Thyroid gland (tissue), 4 donors: ENCODE data around the gene OPTC.

Source experiments
- POLR2A ChIP-seq, 2 donors: fragments of 450-650 bp; IDR thresholded peaks; one replicate each; pipeline ENCODE4 v1.6.1; 2017; ENCODE audit warnings: antibody characterized with exemption in 2 of 2, mild to moderate bottlenecking in 2 of 2, moderate library complexity in 1 of 2
- TF ChIP-seq, protein P1 (sequence below), 6 experiments: fragments of 200-600 bp in 3 of 6; fragments of 450-650 bp in 3 of 6; sonication (generic) in 3 of 6; IDR thresholded peaks; one replicate each; pipeline ENCODE4 v1.5.1; 2016 to 2019; ENCODE audit warnings: antibody characterized with exemption in 6 of 6, mild to moderate bottlenecking in 2 of 6, inconsistent platforms in 1 of 6, moderate library complexity in 1 of 6

DNA sequence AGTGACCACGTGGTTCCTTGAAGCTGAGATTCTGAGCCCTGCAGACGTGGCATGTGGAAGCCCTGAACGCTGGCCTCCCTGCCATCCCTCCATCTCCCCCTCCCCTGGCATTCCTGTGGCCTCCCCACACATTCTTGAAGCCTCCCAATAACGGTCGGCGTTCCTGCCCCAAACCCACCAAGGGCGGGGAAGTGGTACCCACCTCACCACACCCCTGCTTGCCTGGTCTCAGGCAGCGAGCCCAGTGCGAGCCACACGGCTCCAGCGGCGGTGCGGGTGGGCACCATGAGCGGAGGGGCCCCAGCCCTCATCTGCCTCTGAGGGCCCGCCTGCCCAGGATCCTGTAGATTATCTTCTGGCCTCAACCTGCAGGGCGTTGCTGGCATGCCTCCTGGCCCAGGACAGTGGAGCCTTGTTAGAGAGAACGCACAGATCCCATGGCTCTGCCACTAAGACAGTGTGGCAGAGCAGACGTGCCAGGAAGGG, 38.9 kb upstream of the OPTC start:
- no peak for TF ChIP-seq POLR2A (IDR thresholded peaks at IDR 0.05)
- TF ChIP-seq, protein P1, sequence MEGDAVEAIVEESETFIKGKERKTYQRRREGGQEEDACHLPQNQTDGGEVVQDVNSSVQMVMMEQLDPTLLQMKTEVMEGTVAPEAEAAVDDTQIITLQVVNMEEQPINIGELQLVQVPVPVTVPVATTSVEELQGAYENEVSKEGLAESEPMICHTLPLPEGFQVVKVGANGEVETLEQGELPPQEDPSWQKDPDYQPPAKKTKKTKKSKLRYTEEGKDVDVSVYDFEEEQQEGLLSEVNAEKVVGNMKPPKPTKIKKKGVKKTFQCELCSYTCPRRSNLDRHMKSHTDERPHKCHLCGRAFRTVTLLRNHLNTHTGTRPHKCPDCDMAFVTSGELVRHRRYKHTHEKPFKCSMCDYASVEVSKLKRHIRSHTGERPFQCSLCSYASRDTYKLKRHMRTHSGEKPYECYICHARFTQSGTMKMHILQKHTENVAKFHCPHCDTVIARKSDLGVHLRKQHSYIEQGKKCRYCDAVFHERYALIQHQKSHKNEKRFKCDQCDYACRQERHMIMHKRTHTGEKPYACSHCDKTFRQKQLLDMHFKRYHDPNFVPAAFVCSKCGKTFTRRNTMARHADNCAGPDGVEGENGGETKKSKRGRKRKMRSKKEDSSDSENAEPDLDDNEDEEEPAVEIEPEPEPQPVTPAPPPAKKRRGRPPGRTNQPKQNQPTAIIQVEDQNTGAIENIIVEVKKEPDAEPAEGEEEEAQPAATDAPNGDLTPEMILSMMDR (IDR thresholded peaks at IDR 0.05) = no peak
